ENCODE data around the gene CHRNB4. TPM values are rescaled to one million over a fixed set of nuclear protein-coding genes. Genes with fewer than 3 reads are reported as not detected.

The CHRNB4 gene
- total and polyA plus RNA-seq, 2 donors (not counting 1 experiment from before 2014, with no cell fraction given): not detected

DNA sequence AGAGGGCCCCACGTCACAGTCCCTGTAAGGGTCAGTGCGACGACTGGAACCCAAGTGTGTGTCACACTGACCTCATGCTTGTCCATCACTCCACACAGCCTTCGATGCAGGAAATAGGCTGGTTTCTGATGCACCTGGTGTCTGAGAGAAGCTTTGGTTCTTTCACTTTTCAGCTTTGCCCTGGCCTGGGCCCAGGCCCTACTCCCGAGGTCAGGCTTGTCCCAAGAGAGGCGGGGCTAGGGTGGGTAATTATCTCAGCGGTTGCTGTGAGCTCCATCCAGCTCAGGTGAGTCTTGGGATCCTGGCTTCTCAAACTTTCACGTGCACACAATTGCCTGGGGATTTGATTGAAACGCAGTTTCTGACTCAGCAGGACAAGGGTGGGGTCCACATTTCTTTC lies 19.6 kb upstream of the CHRNB4 start:
- no peaks in the 10 kb centered on the region for H3K27me3 ChIP-seq (ENCODE audit: control insufficient read depth, insufficient read depth, low read length)
- H3K4me2 ChIP-seq (ENCODE audit: extremely low read depth, insufficient read depth, low read length): no peak overlapping the region
- H3K36me3 ChIP-seq (ENCODE audit: control insufficient read depth, insufficient read depth, low read length): no peaks in the 10 kb centered on the region
- no peaks in the 10 kb centered on the region for H3K4me1 ChIP-seq (ENCODE audit: control insufficient read depth, extremely low read depth, insufficient read depth, low read length)
- H3K9me3 ChIP-seq (ENCODE audit: control insufficient read depth, insufficient read depth, low read depth, low read length): no peaks in the 10 kb centered on the region
- H3K27ac ChIP-seq (ENCODE audit: insufficient read depth, low read length): no peak overlapping the region
- no peaks in the 10 kb centered on the region for H4K20me1 ChIP-seq (ENCODE audit: control insufficient read depth, extremely low read depth, insufficient read depth, low read length)
- TF ChIP-seq, protein P1, sequence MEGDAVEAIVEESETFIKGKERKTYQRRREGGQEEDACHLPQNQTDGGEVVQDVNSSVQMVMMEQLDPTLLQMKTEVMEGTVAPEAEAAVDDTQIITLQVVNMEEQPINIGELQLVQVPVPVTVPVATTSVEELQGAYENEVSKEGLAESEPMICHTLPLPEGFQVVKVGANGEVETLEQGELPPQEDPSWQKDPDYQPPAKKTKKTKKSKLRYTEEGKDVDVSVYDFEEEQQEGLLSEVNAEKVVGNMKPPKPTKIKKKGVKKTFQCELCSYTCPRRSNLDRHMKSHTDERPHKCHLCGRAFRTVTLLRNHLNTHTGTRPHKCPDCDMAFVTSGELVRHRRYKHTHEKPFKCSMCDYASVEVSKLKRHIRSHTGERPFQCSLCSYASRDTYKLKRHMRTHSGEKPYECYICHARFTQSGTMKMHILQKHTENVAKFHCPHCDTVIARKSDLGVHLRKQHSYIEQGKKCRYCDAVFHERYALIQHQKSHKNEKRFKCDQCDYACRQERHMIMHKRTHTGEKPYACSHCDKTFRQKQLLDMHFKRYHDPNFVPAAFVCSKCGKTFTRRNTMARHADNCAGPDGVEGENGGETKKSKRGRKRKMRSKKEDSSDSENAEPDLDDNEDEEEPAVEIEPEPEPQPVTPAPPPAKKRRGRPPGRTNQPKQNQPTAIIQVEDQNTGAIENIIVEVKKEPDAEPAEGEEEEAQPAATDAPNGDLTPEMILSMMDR (conservative IDR thresholded peaks at IDR 0.05 in 1 of 2, IDR thresholded peaks at IDR 0.05 in 1 of 2; ENCODE audit: low read depth in 1 of 2, low read length in 2 of 2): no peak
- no peak for TF ChIP-seq EZH2 (IDR thresholded peaks at IDR 0.05; ENCODE audit: low read length, missing control alignments)
- no peak overlapping the region for H2AFZ ChIP-seq (ENCODE audit: low read length)
- H3K79me2 ChIP-seq (ENCODE audit: control insufficient read depth, insufficient read depth, low read length): no peaks in the 10 kb centered on the region
- DNase-seq (ENCODE audit: low read depth in 2 of 2): no peak
- no peak overlapping the region for H3K9ac ChIP-seq (ENCODE audit: insufficient read depth, low read length)
- H3K4me3 ChIP-seq (replicated peaks in 1 of 4; ENCODE audit: control extremely low read depth in 1 of 4, insufficient read depth in 1 of 4, low read depth in 3 of 4, low read length in 4 of 4): no peak overlapping the region

DNA sequence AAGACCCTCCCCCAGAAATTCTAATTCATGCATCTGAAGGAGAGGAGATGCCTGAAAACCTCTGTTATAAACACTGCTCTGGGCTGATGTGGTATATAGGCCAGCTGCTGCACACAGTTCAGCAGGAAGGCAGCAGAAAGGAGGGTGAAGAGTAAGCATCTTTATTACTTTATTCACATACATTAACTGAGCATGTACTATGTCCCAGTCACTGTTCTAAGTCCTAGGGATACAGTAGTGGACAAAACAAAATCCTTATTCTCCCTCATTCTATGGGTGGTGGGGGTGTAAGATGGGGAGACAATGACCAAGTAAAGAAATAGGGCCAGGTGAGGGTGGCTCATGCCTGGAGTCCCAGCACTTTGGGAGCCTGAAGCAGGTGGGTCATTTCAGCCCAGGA lies 17.8 kb upstream of the CHRNB4 start:
- no peak overlapping the region for H3K27ac ChIP-seq (ENCODE audit: insufficient read depth, low read length)
- no peaks in the 10 kb centered on the region for H4K20me1 ChIP-seq (ENCODE audit: control insufficient read depth, extremely low read depth, insufficient read depth, low read length)
- H2AFZ ChIP-seq (ENCODE audit: low read length): no peak overlapping the region
- no peak for DNase-seq (ENCODE audit: low read depth in 2 of 2)
- no peaks in the 10 kb centered on the region for H3K4me1 ChIP-seq (ENCODE audit: control insufficient read depth, extremely low read depth, insufficient read depth, low read length)
- no peaks in the 10 kb centered on the region for H3K9me3 ChIP-seq (ENCODE audit: control insufficient read depth, insufficient read depth, low read depth, low read length)
- no peak overlapping the region for H3K4me2 ChIP-seq (ENCODE audit: extremely low read depth, insufficient read depth, low read length)
- H3K9ac ChIP-seq (ENCODE audit: insufficient read depth, low read length): no peak overlapping the region
- H3K79me2 ChIP-seq (ENCODE audit: control insufficient read depth, insufficient read depth, low read length): no peaks in the 10 kb centered on the region
- TF ChIP-seq, protein P1 (conservative IDR thresholded peaks at IDR 0.05 in 1 of 2, IDR thresholded peaks at IDR 0.05 in 1 of 2; ENCODE audit: low read depth in 1 of 2, low read length in 2 of 2): no peak
- TF ChIP-seq EZH2 (IDR thresholded peaks at IDR 0.05; ENCODE audit: low read length, missing control alignments): no peak
- H3K4me3 ChIP-seq (replicated peaks in 1 of 4; ENCODE audit: control extremely low read depth in 1 of 4, insufficient read depth in 1 of 4, low read depth in 3 of 4, low read length in 4 of 4): no peak overlapping the region
- H3K36me3 ChIP-seq (ENCODE audit: control insufficient read depth, insufficient read depth, low read length): no peaks in the 10 kb centered on the region
- no peaks in the 10 kb centered on the region for H3K27me3 ChIP-seq (ENCODE audit: control insufficient read depth, insufficient read depth, low read length)

DNA sequence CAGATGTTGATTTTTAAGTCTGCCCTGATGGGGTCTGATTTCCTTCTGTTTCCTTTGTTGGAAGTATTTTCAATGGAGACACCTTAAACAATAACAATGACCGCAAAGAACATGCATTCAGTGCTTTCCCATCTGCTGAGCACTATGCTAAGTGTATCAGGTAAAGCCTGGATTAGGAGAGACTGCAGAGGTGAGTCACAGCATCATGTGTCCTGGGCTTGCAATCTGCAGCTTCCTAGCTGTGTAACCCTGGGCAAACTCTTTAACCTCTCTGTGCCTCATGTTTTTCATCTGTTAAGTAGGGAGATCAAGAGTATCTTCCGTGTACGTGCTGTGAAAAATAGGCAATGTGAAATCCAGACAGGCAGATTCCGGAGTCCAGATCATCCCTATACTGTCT lies 13.3 kb upstream of the CHRNB4 start:
- H3K9me3 ChIP-seq (ENCODE audit: control insufficient read depth, insufficient read depth, low read depth, low read length): no peaks in the 10 kb centered on the region
- no peaks in the 10 kb centered on the region for H3K36me3 ChIP-seq (ENCODE audit: control insufficient read depth, insufficient read depth, low read length)
- H3K79me2 ChIP-seq (ENCODE audit: control insufficient read depth, insufficient read depth, low read length): no peaks in the 10 kb centered on the region
- no peaks in the 10 kb centered on the region for H3K27me3 ChIP-seq (ENCODE audit: control insufficient read depth, insufficient read depth, low read length)
- TF ChIP-seq EZH2 (IDR thresholded peaks at IDR 0.05; ENCODE audit: low read length, missing control alignments): no peak
- TF ChIP-seq, protein P1 (conservative IDR thresholded peaks at IDR 0.05 in 1 of 2, IDR thresholded peaks at IDR 0.05 in 1 of 2; ENCODE audit: low read depth in 1 of 2, low read length in 2 of 2): no peak
- H4K20me1 ChIP-seq (ENCODE audit: control insufficient read depth, extremely low read depth, insufficient read depth, low read length): no peaks in the 10 kb centered on the region
- no peaks in the 10 kb centered on the region for H3K4me1 ChIP-seq (ENCODE audit: control insufficient read depth, extremely low read depth, insufficient read depth, low read length)
- H3K4me3 ChIP-seq (replicated peaks in 1 of 4; ENCODE audit: control extremely low read depth in 1 of 4, insufficient read depth in 1 of 4, low read depth in 3 of 4, low read length in 4 of 4): no peak overlapping the region
- H2AFZ ChIP-seq (ENCODE audit: low read length): no peak overlapping the region
- no peak for DNase-seq (ENCODE audit: low read depth in 2 of 2)
- H3K27ac ChIP-seq (ENCODE audit: insufficient read depth, low read length): no peak overlapping the region
- H3K9ac ChIP-seq (ENCODE audit: insufficient read depth, low read length): no peak overlapping the region
- no peak overlapping the region for H3K4me2 ChIP-seq (ENCODE audit: extremely low read depth, insufficient read depth, low read length)

All from fibroblast of lung (primary cell).